ENCODE measurements around the gene LPCAT3.
A peak's percentile ranks its signal among the peaks of the same experiment; 100 is the strongest.

The LPCAT3 gene

DNA sequence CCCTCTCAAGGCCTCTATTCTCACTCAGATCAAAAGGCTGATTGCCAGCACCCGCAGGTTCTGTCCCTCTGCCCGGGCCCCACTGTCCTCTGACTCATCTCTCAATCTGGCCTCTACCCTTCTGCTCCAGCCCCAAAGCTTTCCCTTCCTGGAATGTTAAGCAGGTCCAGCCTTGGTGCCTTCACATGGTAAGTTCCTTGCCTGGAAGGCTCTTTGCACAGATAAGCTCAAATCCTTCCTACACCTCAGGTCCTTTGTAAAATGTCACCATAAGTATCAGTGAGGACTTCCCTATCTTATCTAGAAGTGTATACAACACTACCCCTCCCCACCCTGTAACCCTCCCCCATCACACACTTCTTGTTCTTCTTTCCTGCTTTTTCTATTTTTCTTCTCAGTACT is 22.2 kb downstream of the LPCAT3 start:
- DNase-seq = no peak

- DNase-seq = no peak
Observed at GRCh38 chr12:6987956-6988553, 30.2 kb downstream of the LPCAT3 start.

DNA sequence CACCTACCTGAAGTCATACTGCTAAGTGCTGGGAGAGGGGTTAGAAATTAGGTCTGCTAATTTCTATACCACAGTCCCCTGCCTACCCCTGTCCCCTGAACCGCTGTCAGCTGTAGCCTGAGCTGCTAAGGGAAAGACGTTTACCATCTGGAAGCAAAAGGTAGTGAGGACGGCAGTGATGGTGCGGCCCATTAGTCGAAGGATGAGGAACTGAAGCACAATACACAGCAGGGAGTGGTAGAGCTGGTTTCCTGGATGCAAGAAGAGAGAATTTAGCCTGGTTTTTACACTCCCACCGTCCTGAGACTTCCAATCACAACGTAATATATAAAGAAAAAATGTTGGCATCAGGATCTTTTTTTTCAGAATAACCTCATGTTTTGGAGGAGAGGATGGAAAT is 35.7 kb downstream of the LPCAT3 start:
- DNase-seq = no peak

DNA sequence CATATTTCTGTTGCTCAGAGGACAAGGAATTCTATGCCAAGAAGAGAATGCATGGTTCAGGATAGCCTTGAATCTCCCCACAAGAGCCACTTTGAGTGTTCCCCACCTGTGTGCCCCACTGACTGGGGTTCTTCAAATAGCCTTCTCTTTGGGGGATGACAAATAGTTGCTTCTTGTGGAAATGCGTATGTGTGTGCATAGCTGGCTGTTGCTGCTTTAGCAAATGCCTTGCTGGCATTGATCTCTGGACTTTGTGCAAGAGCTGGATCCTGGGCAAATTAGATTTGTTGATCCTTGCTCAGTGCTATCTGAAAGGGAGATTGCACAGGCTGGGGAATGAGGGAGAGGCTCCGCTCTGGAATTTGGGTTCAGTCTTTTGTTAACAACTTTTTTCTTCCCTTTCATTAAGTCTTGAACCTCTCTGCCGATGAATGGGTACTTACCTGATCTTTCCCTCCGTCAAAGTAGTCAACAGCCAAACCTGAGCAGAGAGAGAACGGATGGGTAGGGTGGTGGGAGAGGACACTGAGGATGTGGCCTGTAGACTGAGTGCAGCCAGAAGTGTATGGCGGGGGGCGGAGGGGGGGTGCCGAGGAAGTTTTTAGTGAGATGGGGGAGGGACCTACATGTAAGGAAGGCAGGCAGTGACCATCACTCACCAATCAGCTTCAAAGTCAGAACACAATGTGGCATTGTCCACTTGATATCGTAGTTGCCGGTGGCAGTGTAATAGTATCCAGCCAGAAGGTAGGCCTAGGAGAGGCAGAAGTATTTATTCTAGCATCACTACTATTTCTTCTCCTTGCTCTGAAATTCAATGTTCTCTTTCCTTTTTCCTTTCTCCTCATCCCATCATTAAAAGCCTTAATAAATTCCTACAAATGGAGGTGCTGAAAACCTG is 36.9 kb downstream of the LPCAT3 start:
- no peak for DNase-seq

DNA sequence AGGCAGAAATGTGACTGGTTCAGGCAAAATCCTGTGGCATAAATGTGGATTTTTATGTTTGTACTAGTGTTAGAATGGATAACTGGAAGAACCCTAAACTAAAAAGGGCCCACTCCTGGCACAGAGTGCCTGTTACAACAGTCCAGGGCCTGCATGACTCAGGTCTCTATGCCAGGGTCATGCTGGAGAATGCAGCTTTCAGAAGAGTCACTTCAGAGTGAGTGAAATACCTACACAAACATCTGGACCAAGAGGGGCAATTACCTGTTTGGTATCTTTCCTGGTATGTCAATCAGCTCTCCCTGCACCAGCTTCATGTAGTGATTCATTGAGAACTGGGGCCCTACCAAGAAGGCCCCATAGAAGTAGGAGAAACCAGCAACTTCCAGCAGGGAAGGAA is 37.5 kb downstream of the LPCAT3 start:
- no peak for DNase-seq

- DNase-seq = no peak
Observed at GRCh38 chr12:6980075-6980474, 38.2 kb downstream of the LPCAT3 start.

DNA sequence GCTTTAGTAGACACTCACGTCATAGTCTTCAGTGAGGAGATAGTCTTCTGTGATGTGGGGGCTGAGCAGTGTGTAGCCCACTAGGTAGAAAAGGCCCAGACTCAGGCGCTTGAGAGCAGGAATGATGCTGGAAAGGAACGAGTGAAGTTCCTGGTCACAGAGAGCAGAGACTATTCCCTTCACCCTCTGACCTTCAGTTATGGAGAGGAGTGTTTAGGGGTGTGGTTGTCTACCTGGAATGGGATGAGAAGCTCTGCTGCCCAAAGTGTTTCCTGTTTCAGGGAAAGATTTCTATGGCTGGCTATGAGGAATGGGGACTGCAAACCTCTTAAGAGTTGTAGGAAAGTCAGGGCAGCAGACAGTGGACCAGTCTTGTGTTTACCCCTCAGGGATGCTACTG is 38.8 kb downstream of the LPCAT3 start:
- no peak for DNase-seq

DNA sequence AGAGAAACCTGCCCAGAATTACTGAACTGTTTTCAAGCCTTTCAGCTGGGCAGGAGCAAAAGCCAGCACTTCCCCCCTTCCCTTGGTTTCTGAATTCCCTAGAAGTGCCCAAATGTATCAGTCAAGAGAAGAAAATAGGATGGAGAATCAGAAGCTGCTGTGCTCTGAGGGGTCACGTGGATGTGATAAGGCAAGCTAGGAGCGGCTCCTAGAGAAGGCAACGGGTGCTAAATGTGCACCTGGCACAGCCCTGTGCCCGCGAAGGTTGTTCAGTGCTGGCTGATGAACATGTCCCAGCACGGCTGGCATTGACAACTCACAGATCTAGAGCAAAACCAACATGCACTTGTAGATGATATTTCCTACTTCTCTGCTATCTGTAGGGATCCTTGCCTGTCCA is 39.3 kb downstream of the LPCAT3 start:
- DNase-seq = no peak

GRCh38 chr12:6978611-6979011 is 39.7 kb downstream of the LPCAT3 start:
- no peak for DNase-seq

GRCh38 chr12:6978188-6978587 is 40.1 kb downstream of the LPCAT3 start:
- no peak for DNase-seq

- no peak for DNase-seq
Observed at GRCh38 chr12:6977653-6978052, 40.6 kb downstream of the LPCAT3 start.

- no peak for DNase-seq
Observed at GRCh38 chr12:6975297-6976032, 42.8 kb downstream of the LPCAT3 start.

- no peak for DNase-seq
Observed at GRCh38 chr12:6974180-6974579, 44.1 kb downstream of the LPCAT3 start.

- no peak for DNase-seq
Observed at GRCh38 chr12:6970096-6970527, 48.2 kb downstream of the LPCAT3 start.

GRCh38 chr12:6968426-6968825 is 49.9 kb downstream of the LPCAT3 start:
- no peak for DNase-seq

DNA sequence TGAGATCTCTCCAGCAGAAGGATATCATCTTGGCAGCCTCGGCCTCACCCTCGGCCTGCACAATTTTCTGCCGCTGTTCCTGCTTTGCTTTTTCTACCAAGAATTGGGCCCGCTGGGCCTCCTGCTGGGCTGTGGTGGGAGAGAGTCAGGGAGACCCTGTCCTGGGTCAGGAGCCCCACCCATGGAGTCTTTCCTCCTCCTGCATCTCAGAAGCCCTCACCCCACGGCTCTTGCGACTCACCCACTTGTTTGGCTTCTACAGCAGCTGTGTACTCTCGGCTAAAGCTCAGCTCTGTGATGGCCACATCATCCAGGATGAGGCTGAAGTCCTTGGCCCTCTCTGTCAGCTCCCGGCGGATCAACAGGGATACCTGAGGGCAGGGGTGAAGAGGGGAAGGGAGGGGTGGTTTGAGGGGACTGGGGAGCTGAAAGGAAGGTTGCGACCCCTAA is 50.6 kb downstream of the LPCAT3 start:
- no peak for DNase-seq

- no peak for DNase-seq
Observed at GRCh38 chr12:6966351-6966750, 51.9 kb downstream of the LPCAT3 start.

- no peak for DNase-seq
Observed at GRCh38 chr12:6965714-6966113, 52.6 kb downstream of the LPCAT3 start.

- DNase-seq = peak; percentile 43
Observed at GRCh38 chr12:6965026-6965661, 53.1 kb downstream of the LPCAT3 start.

- DNase-seq = no peak
Observed at GRCh38 chr12:6964605-6965025, 53.7 kb downstream of the LPCAT3 start.

DNA sequence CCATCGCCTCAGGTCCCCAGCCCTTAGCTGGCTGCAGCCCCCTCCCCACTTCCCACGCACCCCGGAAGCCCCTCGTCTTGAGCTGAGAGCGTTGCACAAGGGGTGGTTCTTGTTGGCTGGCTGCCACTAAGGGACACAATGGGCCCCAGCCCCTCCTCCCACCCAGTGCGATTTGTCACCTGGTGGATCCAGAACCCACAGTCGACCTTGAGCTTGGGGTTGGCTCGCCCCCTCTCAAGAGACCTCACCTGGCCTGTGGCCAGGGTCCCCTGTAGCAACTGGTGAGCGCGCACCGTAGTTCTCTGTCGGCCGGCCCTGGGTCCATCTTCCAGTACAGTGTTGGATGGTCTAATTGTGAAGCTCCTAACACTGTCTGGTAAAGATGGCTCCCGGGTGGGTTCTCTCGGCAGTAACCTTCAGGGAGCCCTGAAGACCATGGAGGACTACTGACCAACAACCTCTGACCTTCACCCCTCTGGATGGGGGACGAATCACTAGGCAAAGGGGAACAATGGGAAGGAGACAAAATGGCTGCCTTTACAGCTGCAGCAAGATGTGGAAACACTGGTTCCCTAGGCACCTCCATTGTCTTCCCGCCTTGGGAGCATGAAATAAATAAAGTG is 54.4 kb downstream of the LPCAT3 start:
- no peak for DNase-seq

GRCh38 chr12:6963016-6963731 is 55.1 kb downstream of the LPCAT3 start:
- no peak for DNase-seq
